Retinal pigment epithelial cell (primary cell): ENCODE results near the gene FN3K.

Experiments used
- DNase-seq: peaks from one replicate; pipeline ENCODE4 v3.0.0-alpha.2; 2010; ENCODE audit warnings: low read depth
- H3K4me3 ChIP-seq: 2 replicates; pipeline ENCODE4 v1.5.1; 2011; ENCODE audit warnings: mild to moderate bottlenecking, low read length, control low read depth, moderate library complexity
- CTCF ChIP-seq: conservative IDR thresholded peaks from 2 replicates; pipeline ENCODE4 v1.5.1; 2011; ENCODE audit warnings: low read depth, low read length, control low read depth, inconsistent platforms

Gene FN3K

DNA sequence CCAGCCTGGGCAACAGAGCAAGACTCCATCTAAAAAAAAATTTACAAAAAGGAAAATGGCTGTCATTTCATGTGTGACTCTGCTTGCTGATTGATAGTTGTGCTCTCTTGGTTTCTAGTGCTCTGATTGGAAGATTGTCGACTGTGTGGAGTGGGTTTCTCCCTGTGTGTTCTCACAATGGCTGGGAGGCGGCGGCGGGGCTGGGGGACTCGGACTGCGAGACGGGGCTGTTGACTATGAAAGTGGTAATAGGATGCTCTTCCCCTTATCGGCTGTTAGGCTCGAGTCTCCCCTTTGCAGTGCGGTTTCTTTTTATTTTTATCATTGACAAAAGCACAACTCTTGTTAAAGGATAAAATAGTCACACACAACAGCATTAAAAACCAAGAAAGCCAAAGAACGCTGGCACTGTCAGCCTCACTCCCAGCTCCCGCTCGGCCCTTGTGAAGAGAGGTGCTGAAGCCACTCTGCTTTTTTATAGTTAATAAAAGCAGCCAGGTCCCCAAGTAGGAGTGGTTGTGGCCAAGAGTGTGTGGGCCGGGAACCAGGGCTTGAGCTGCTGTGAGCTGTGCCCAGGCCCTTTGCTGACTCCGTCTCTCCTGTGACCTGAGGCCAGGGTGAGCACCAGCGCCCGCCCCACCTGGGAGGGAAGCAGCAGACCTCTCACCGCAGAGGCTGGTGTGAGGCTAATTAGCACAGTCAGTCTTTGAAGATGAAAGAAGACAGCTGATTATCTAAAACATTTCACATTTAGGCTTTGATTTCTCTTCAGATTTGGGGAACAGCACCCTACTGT is 53.0 kb downstream of the FN3K start:
- no peak for DNase-seq
- no peak for TF ChIP-seq CTCF
- H3K4me3 ChIP-seq = no peak overlapping the region

DNA sequence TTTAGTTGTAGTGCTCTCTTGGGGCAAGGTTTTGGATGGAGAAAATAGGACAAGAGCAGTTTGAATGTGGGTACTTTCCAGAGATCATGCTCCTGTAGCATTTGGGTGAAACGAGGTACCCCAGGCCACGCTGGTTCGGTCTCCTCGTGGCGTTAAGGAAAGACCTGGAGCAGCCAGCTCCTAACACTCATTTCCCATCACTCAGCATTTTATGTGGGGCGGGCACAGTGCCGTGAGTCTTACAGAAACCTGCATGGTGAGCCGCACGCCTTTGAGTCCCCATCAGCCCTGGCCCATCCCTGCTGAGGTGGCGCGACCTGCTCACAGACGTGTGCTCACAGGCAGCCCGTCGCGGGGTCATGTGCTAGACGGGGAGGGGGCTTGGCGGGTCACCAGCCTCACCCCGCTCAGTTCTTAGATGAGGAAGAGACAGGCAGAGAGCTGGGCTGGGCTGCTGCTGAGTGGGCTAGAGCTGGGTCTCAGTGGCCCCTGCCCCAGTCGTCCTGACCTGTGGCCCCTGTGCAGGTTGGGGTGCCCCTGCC is 53.7 kb downstream of the FN3K start:
- H3K4me3 ChIP-seq = no peak overlapping the region
- TF ChIP-seq CTCF = no peak
- DNase-seq = no peak

DNA sequence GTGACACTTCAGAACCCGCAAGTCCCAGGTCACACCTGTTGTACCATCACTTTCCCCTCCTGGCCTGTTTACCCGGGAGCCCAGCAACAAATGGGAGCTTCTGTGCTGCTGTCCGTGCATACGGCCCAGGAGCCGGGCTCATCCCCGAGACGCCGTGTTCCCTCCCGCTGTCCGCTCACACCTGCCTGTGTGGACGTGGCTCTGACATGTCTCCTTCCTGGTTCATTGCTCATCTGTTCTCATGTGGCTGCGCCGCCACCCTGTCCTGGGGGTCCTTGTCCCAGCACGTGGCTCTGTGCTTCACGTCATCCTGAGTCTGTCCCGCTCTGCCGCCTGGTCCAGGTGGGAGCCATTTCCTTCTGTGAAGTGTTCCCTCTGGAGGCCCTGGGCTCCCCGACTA is 54.4 kb downstream of the FN3K start:
- H3K4me3 ChIP-seq = no peak overlapping the region
- no peak for TF ChIP-seq CTCF
- DNase-seq = no peak

- no peak for DNase-seq
- TF ChIP-seq CTCF = no peak
- H3K4me3 ChIP-seq = no peak overlapping the region
Observed at GRCh38 chr17:82790391-82790790, 55.0 kb downstream of the FN3K start.

DNA sequence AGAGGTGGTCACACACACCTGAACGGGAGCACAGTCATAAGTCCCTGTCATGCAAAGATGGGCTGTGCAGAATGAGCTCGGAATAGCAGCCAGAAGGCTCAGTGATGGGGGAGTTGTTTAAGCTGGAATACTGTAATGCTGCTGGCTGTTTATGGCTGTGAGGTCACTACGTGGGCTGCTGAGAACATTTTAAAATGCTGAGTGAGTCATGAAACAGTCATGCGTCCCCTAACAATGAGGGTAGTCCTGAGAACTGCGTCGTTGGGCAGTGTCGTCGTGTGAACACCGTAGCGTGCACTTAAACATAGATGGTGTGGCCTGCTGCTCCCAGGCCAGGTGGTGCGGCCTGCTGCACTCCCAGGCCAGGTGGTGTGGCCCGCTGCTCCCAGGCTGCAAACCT is 56.1 kb downstream of the FN3K start:
- no peak overlapping the region for H3K4me3 ChIP-seq
- TF ChIP-seq CTCF = no peak
- DNase-seq = peak; percentile 81

- H3K4me3 ChIP-seq = no peak overlapping the region
- no peak for DNase-seq
- TF ChIP-seq CTCF = no peak
Observed at GRCh38 chr17:82793974-82794630, 58.7 kb downstream of the FN3K start.
